Measurements from ENCODE around the gene ADGRE3. TPM values are rescaled to one million over a fixed set of nuclear protein-coding genes. Genes with fewer than 3 reads are reported as not detected.
"Not testable (repeated sequence)": the region's sequence is repeated elsewhere in the genome, so short reads cannot be mapped to it uniquely, and the experiment has no call there.

The ADGRE3 gene
- total RNA-seq, 1 donor from 2014 or later: not detected

- TF ChIP-seq EZH2 (IDR thresholded peaks at IDR 0.05; ENCODE audit: insufficient read depth, low read length): no peak
- TF ChIP-seq CTCF (IDR thresholded peaks at IDR 0.05; ENCODE audit: insufficient read depth, low read depth, low read length): no peak
Measured at GRCh38 chr19:14639536-14640277, 34.9 kb downstream of the ADGRE3 start.

GRCh38 chr19:14632286-14632685 lies 42.4 kb downstream of the ADGRE3 start:
- no peak overlapping the region for H3K4me3 Mint-ChIP-seq (ENCODE audit: unreplicated experiment)
- H4K20me1 ChIP-seq (ENCODE audit: insufficient read depth, low read length): no peaks in the 10 kb centered on the region
- H3K27me3 Mint-ChIP-seq (ENCODE audit: low read depth, unreplicated experiment): peaks cover 3% of the 10 kb centered on the region
- no peak overlapping the region for H3K4me3 ChIP-seq (ENCODE audit: insufficient read depth, low read depth, low read length)
- no peak overlapping the region for H3K9ac ChIP-seq (ENCODE audit: low read length)
- H3K9me3 Mint-ChIP-seq (ENCODE audit: unreplicated experiment): peaks cover 4% of the 10 kb centered on the region
- DNase-seq (ENCODE audit: low read depth): no peak
- H2AFZ ChIP-seq (ENCODE audit: low read depth, low read length): no peak overlapping the region
- no peaks in the 10 kb centered on the region for H3K36me3 Mint-ChIP-seq (ENCODE audit: low read depth, unreplicated experiment)
- no peaks in the 10 kb centered on the region for H3K36me3 ChIP-seq (ENCODE audit: insufficient read depth, low read length)
- no peak overlapping the region for H3K4me2 ChIP-seq (ENCODE audit: low read length)
- no peaks in the 10 kb centered on the region for H3K27me3 ChIP-seq (ENCODE audit: insufficient read depth, low read length)
- H3K9me3 ChIP-seq (ENCODE audit: insufficient read depth, low read depth, low read length): no peaks in the 10 kb centered on the region
- no peak for FAIRE-seq
- no peaks in the 10 kb centered on the region for H3K79me2 ChIP-seq (ENCODE audit: insufficient read depth, low read length)
- no peak overlapping the region for H3K27ac ChIP-seq (ENCODE audit: low read depth, low read length)
- no peak overlapping the region for H3K27ac Mint-ChIP-seq (ENCODE audit: unreplicated experiment)
- H3K4me1 ChIP-seq (ENCODE audit: insufficient read depth, low read length): no peaks in the 10 kb centered on the region
- H3K4me1 Mint-ChIP-seq (ENCODE audit: low read depth, unreplicated experiment): no peaks in the 10 kb centered on the region
- no peak for TF ChIP-seq CTCF (IDR thresholded peaks at IDR 0.05; ENCODE audit: insufficient read depth, low read depth, low read length)
- TF ChIP-seq EZH2 (IDR thresholded peaks at IDR 0.05; ENCODE audit: insufficient read depth, low read length): no peak

More at GRCh38 chr19:14639536-14640277, 34.9 kb downstream of the ADGRE3 start:
- peaks cover 8% of the 10 kb centered on the region for H3K9me3 Mint-ChIP-seq (ENCODE audit: unreplicated experiment)
- H3K27ac Mint-ChIP-seq (ENCODE audit: unreplicated experiment): no peak overlapping the region
- Histone ChIP-seq H3K9me3 (ENCODE audit: insufficient read depth, low read depth, low read length) (peaks cover 4% of the 10 kb centered on the region), H3K4me1 (ENCODE audit: insufficient read depth, low read length) (no peaks in the 10 kb centered on the region), H3K36me3 (ENCODE audit: insufficient read depth, low read length) (no peaks in the 10 kb centered on the region), H3K4me2 (ENCODE audit: low read length) (no peak overlapping the region), H2AFZ (ENCODE audit: low read depth, low read length) (no peak overlapping the region), H4K20me1 (ENCODE audit: insufficient read depth, low read length) (no peaks in the 10 kb centered on the region), H3K79me2 (ENCODE audit: insufficient read depth, low read length) (no peaks in the 10 kb centered on the region), H3K4me3 (ENCODE audit: insufficient read depth, low read depth, low read length) (no peak overlapping the region), H3K9ac (ENCODE audit: low read length) (no peak overlapping the region), H3K27me3 (ENCODE audit: insufficient read depth, low read length) (no peaks in the 10 kb centered on the region), H3K27ac (ENCODE audit: low read depth, low read length) (no peak overlapping the region)
- peaks cover 3% of the 10 kb centered on the region for H3K27me3 Mint-ChIP-seq (ENCODE audit: low read depth, unreplicated experiment)
- H3K4me1 Mint-ChIP-seq (ENCODE audit: low read depth, unreplicated experiment): no peaks in the 10 kb centered on the region
- no peak overlapping the region for H3K4me3 Mint-ChIP-seq (ENCODE audit: unreplicated experiment)
- no peak for FAIRE-seq
- H3K36me3 Mint-ChIP-seq (ENCODE audit: low read depth, unreplicated experiment): no peaks in the 10 kb centered on the region
- no peak for DNase-seq (ENCODE audit: low read depth)

GRCh38 chr19:14629557-14629956 lies 45.1 kb downstream of the ADGRE3 start:
- TF ChIP-seq CTCF (IDR thresholded peaks at IDR 0.05; ENCODE audit: insufficient read depth, low read depth, low read length) (no peak), EZH2 (IDR thresholded peaks at IDR 0.05; ENCODE audit: insufficient read depth, low read length) (no peak)
- no peaks in the 10 kb centered on the region for H4K20me1 ChIP-seq (ENCODE audit: insufficient read depth, low read length)
- no peaks in the 10 kb centered on the region for H3K79me2 ChIP-seq (ENCODE audit: insufficient read depth, low read length)
- DNase-seq (ENCODE audit: low read depth): no peak
- H3K9ac ChIP-seq (ENCODE audit: low read length): no peak overlapping the region
- Mint-ChIP-seq H3K27me3 (ENCODE audit: low read depth, unreplicated experiment) (no peaks in the 10 kb centered on the region), H3K9me3 (ENCODE audit: unreplicated experiment) (peaks cover 8% of the 10 kb centered on the region), H3K36me3 (ENCODE audit: low read depth, unreplicated experiment) (no peaks in the 10 kb centered on the region), H3K4me1 (ENCODE audit: low read depth, unreplicated experiment) (no peaks in the 10 kb centered on the region), H3K4me3 (ENCODE audit: unreplicated experiment) (no peak overlapping the region), H3K27ac (ENCODE audit: unreplicated experiment) (no peak overlapping the region)
- no peak overlapping the region for H2AFZ ChIP-seq (ENCODE audit: low read depth, low read length)
- no peak overlapping the region for H3K4me3 ChIP-seq (ENCODE audit: insufficient read depth, low read depth, low read length)
- no peak overlapping the region for H3K4me2 ChIP-seq (ENCODE audit: low read length)
- H3K4me1 ChIP-seq (ENCODE audit: insufficient read depth, low read length): no peaks in the 10 kb centered on the region
- no peaks in the 10 kb centered on the region for H3K36me3 ChIP-seq (ENCODE audit: insufficient read depth, low read length)
- no peak overlapping the region for H3K27ac ChIP-seq (ENCODE audit: low read depth, low read length)
- FAIRE-seq: no peak
- no peaks in the 10 kb centered on the region for H3K27me3 ChIP-seq (ENCODE audit: insufficient read depth, low read length)
- peaks cover 2% of the 10 kb centered on the region for H3K9me3 ChIP-seq (ENCODE audit: insufficient read depth, low read depth, low read length)

- H4K20me1 ChIP-seq (ENCODE audit: insufficient read depth, low read length); H3K4me3 Mint-ChIP-seq (ENCODE audit: unreplicated experiment): not testable (repeated sequence)
Measured at GRCh38 chr19:14624491-14624890, 50.2 kb downstream of the ADGRE3 start.

More at GRCh38 chr19:14624491-14624890, 50.2 kb downstream of the ADGRE3 start:
- not testable (repeated sequence) for DNase-seq (ENCODE audit: low read depth); H3K36me3 ChIP-seq (ENCODE audit: insufficient read depth, low read length); H3K4me3 ChIP-seq (ENCODE audit: insufficient read depth, low read depth, low read length); H2AFZ ChIP-seq (ENCODE audit: low read depth, low read length); H3K9me3 ChIP-seq (ENCODE audit: insufficient read depth, low read depth, low read length); H3K27me3 ChIP-seq (ENCODE audit: insufficient read depth, low read length); H3K79me2 ChIP-seq (ENCODE audit: insufficient read depth, low read length); H3K4me1 Mint-ChIP-seq (ENCODE audit: low read depth, unreplicated experiment); H3K27ac Mint-ChIP-seq (ENCODE audit: unreplicated experiment); H3K27ac ChIP-seq (ENCODE audit: low read depth, low read length); H3K9ac ChIP-seq (ENCODE audit: low read length); H3K4me2 ChIP-seq (ENCODE audit: low read length); H3K27me3 Mint-ChIP-seq (ENCODE audit: low read depth, unreplicated experiment); FAIRE-seq; H3K4me1 ChIP-seq (ENCODE audit: insufficient read depth, low read length); H3K36me3 Mint-ChIP-seq (ENCODE audit: low read depth, unreplicated experiment)
- H3K9me3 Mint-ChIP-seq (ENCODE audit: unreplicated experiment): peaks cover 13% of the 10 kb centered on the region
